K562 (cell line): ENCODE results near the gene CYLD. TPM values are rescaled to one million over a fixed set of nuclear protein-coding genes. Genes with fewer than 3 reads are reported as not detected.

Source experiments
- ATAC-seq: fragments of 200-7000 bp; cut with Tn5 transposase; 3 replicates; pipeline ENCODE4 v1.9.1; 2020; ENCODE audit warnings: moderate library complexity
- BruUV-seq: library from RNA; stranded (reverse); fragments of 400-500 nt; replicated peaks from 2 replicates; lab custom pipeline; 2021; lab: Mats Ljungman, UMichigan
- CTCF ChIA-PET: fragments of 300-600 bp; formaldehyde crosslinking; extraction: SDS; loops from one replicate; lab custom pipeline; 2021; ENCODE audit warnings: low intra/inter-chr PET ratio; lab: Yijun Ruan, JAX
- POLR2A ChIA-PET: fragments of 300-600, 350-650 bp; sonication (Branson Sonifier 250); formaldehyde crosslinking; extraction: SDS; loops from one replicate; lab custom pipeline; 2021; ENCODE audit warnings: antibody characterized with exemption, inconsistent platforms; lab: Yijun Ruan, JAX
- DNase-seq, 4 experiments: peaks; one replicate each; pipeline versions ENCODE4 v3.0.0 to v3.0.0-alpha.2; 2011 to 2018; ENCODE audit warnings: low spot score in 3 of 4, mixed read lengths in 3 of 4; ENCODE audit errors: extremely low read depth in 1 of 4
- FAIRE-seq: peaks from 2 replicates; lab custom pipeline; 2011; peaks lifted over from hg19 to GRCh38; lab: Jason Lieb, UNC
- H2AFZ ChIP-seq: 2 replicates; pipeline ENCODE4 v1.6.0; 2011; ENCODE audit warnings: low read depth, low read length, control low read depth, inconsistent platforms
- H3K27ac ChIP-seq: fragments of 200-600 bp; 3 replicates; pipeline ENCODE4 v1.8.0; 2011; ENCODE audit warnings: low read depth, mild to moderate bottlenecking, control low read depth, inconsistent platforms, low read length, moderate library complexity, mixed read lengths; ENCODE audit errors: extremely low read depth
- H3K27me3 ChIP-seq, 2 experiments: fragments of 300-600 bp in 1 of 2; 2 replicates in 1 of 2; 3 replicates in 1 of 2; pipeline versions ENCODE4 v1.6.0 to v1.8.0; 2011; ENCODE audit warnings: inconsistent platforms in 2 of 2, low read length in 2 of 2, mild to moderate bottlenecking in 1 of 2, mixed read lengths in 1 of 2, moderate library complexity in 1 of 2; ENCODE audit not compliant: control insufficient read depth in 2 of 2, insufficient read depth in 2 of 2
- H3K36me3 ChIP-seq: fragments of 300-600 bp; 3 replicates; pipeline ENCODE4 v1.8.0; 2011; ENCODE audit warnings: mild to moderate bottlenecking, low read length, inconsistent platforms; ENCODE audit not compliant: control insufficient read depth, insufficient read depth
- H3K4me1 ChIP-seq, 2 experiments: fragments of 200-600 bp in 1 of 2; replicated peaks in 1 of 2; 2 replicates in 1 of 2; 3 replicates in 1 of 2; pipeline versions ENCODE4 v1.5.1 to v1.8.0; 2011; ENCODE audit warnings: inconsistent platforms in 2 of 2, low read length in 2 of 2, mild to moderate bottlenecking in 1 of 2, mixed read lengths in 1 of 2, moderate library complexity in 1 of 2; ENCODE audit not compliant: control insufficient read depth in 2 of 2, insufficient read depth in 2 of 2
- H3K4me2 ChIP-seq: 2 replicates; pipeline ENCODE4 v1.6.1; 2011; ENCODE audit warnings: low read length, control low read depth, inconsistent platforms, mixed read lengths; ENCODE audit not compliant: insufficient read depth
- H3K4me3 ChIP-seq: fragments of 200-600 bp; sonication (generic), shearing (Covaris generic); 2 replicates; pipeline ENCODE4 v1.5.1; 2016; ENCODE audit warnings: control low read depth, inconsistent platforms
- H3K79me2 ChIP-seq: fragments of 200-600 bp; 3 replicates; pipeline ENCODE4 v1.8.0; 2011; ENCODE audit warnings: low read length, inconsistent platforms; ENCODE audit not compliant: control insufficient read depth, insufficient read depth
- H3K9ac ChIP-seq, 2 experiments: 2 replicates each; pipeline versions ENCODE4 v1.6.0 to v1.6.1; 2011; ENCODE audit warnings: low read depth in 2 of 2, low read length in 2 of 2, control low read depth in 1 of 2, inconsistent platforms in 1 of 2, mild to moderate bottlenecking in 1 of 2, mixed read lengths in 1 of 2; ENCODE audit not compliant: insufficient read depth in 1 of 2
- H3K9me1 ChIP-seq: one replicate; pipeline ENCODE4 v1.6.0; 2011; ENCODE audit warnings: inconsistent platforms, mild to moderate bottlenecking, low read length, moderate library complexity; ENCODE audit not compliant: control insufficient read depth, insufficient read depth
- H3K9me3 ChIP-seq: replicated peaks from 2 replicates; pipeline ENCODE4 v1.5.1; 2011; ENCODE audit warnings: low read depth, low read length, inconsistent platforms; ENCODE audit not compliant: control insufficient read depth, insufficient read depth
- H4K20me1 ChIP-seq: replicated peaks from 2 replicates; pipeline ENCODE4 v1.6.1; 2011; ENCODE audit warnings: low read length, inconsistent platforms, mixed read lengths; ENCODE audit not compliant: control insufficient read depth, insufficient read depth
- ARID2 ChIP-seq: fragments of 450-650 bp; IDR thresholded peaks from 2 replicates; pipeline ENCODE4 v1.6.1; 2017; ENCODE audit warnings: antibody characterized with exemption, mild to moderate bottlenecking
- CBFA2T2 ChIP-seq: fragments of 450-650 bp; conservative IDR thresholded peaks from 2 replicates; pipeline ENCODE4 v1.6.1; 2017; ENCODE audit warnings: mild to moderate bottlenecking
- DIDO1 ChIP-seq: fragments of 450-650 bp; IDR thresholded peaks from 2 replicates; pipeline ENCODE4 v1.6.1; 2016; ENCODE audit warnings: low read depth, missing biosample characterization, missing genetic modification characterization
- EP300 ChIP-seq: IDR thresholded peaks from 2 replicates; pipeline ENCODE4 v1.6.1; 2012; ENCODE audit warnings: low read length, improper control_type of control experiment
- HMG20B ChIP-seq: fragments of 250-450 bp; sonication (Bioruptor Pico); IDR thresholded peaks from 2 replicates; pipeline ENCODE4 v1.5.0; 2021; ENCODE audit warnings: mild to moderate bottlenecking
- KDM4B ChIP-seq, 2 experiments: fragments of 450-650 bp in 1 of 2; sonication (generic) in 1 of 2; IDR thresholded peaks; 2 replicates each; pipeline ENCODE4 v1.6.1; 2016 to 2017; ENCODE audit warnings: borderline replicate concordance in 2 of 2, antibody characterized with exemption in 1 of 2, low read depth in 1 of 2, mild to moderate bottlenecking in 1 of 2
- LARP7 ChIP-seq: fragments of 450-650 bp; IDR thresholded peaks from 2 replicates; pipeline ENCODE4 v1.6.1; 2016
- MCM5 ChIP-seq: fragments of 450-650 bp; IDR thresholded peaks from 2 replicates; pipeline ENCODE4 v1.6.1; 2016; ENCODE audit warnings: low read depth
- MEIS2 ChIP-seq: fragments of 450-650 bp; IDR thresholded peaks from 2 replicates; pipeline ENCODE4 v1.6.1; 2014; ENCODE audit warnings: mild to moderate bottlenecking; ENCODE audit not compliant: partially characterized antibody
- NFIC ChIP-seq: fragments of 450-650 bp; IDR thresholded peaks from 2 replicates; pipeline ENCODE4 v1.6.1; 2017; ENCODE audit warnings: mild to moderate bottlenecking, inconsistent platforms
- PHF8 ChIP-seq: fragments of 200-600 bp; sonication (generic); IDR thresholded peaks from 2 replicates; pipeline ENCODE4 v1.6.1; 2012; ENCODE audit warnings: mixed run types, mild to moderate bottlenecking, inconsistent platforms, low read length, moderate library complexity, borderline replicate concordance
- POLR2AphosphoS5 ChIP-seq: IDR thresholded peaks from 2 replicates; pipeline ENCODE4 v1.6.1; 2011; ENCODE audit warnings: mild to moderate bottlenecking, low read depth, low read length, moderate library complexity; ENCODE audit not compliant: control insufficient read depth, insufficient read depth
- RBM22 ChIP-seq: fragments of 200-400 bp; formaldehyde crosslinking; IDR thresholded peaks from 2 replicates; pipeline ENCODE4 v1.6.1; 2018; ENCODE audit warnings: low read length, low read depth; ENCODE audit not compliant: poor library complexity, severe bottlenecking
- ZFP1 ChIP-seq: fragments of 450-650 bp; formaldehyde crosslinking; IDR thresholded peaks from 2 replicates; pipeline ENCODE4 v1.4.0; 2020; ENCODE audit warnings: mild to moderate bottlenecking, mixed read lengths
- ZNF124 ChIP-seq: sonication (generic); formaldehyde crosslinking; IDR thresholded peaks from 2 replicates; pipeline ENCODE4 v1.8.1; 2022; ENCODE audit warnings: missing genetic modification reagents
- WGBS: fragments of 100-300 bp; shearing (Covaris generic); methylation state at CpG from one replicate; pipeline ENCODE4 v1.1.6; 2016; ENCODE audit warnings: low coverage, mixed read lengths; ENCODE audit not compliant: insufficient coverage; ENCODE audit errors: missing lambda C conversion rate; 5-methylcytosine and 5-hydroxymethylcytosine counted together
- in situ Hi-C: fragments of 300-500 bp; cut with MboI; formaldehyde crosslinking; loops from 4 replicates; pipeline ENCODE4 v1.15.0; 2018; ENCODE audit warnings: inconsistent platforms, mixed read lengths
- intact Hi-C: fragments of 100-400 bp; cut with micrococcal nuclease; formaldehyde crosslinking; loops from 2 replicates; pipeline ENCODE4 v1.14.2; 2022
- polyA plus RNA-seq, 8 experiments: library from polyadenylated mRNA; depleted of rRNA in 4 of 8; stranded (reverse) in 5 of 8; unstranded in 3 of 8; fragments of >200 nt; fragmentation: Nextera tagmentation in 2 of 8; fragmentation: Illumina TruSeq in 1 of 8; extraction: Ambion mirVana in 2 of 8; extraction: Trizol in 1 of 8; gene quantifications; 2 replicates each; pipeline versions ENCODE4 v1.2.1 to v1.2.3, GENCODE V29; 2011 to 2014; ENCODE audit warnings: inconsistent platforms in 1 of 8, missing spikeins in 1 of 8
- total RNA-seq, 7 experiments: library from RNA; depleted of rRNA in 6 of 7; stranded (reverse); fragments of >200 nt in 6 of 7; fragmentation: Illumina TruSeq in 2 of 7; extraction: Trizol in 2 of 7; gene quantifications; 2 replicates each; pipeline versions ENCODE4 v1.2.1 to v1.2.3, GENCODE V29; 2011 to 2021; ENCODE audit warnings: low replicate concordance in 1 of 7
- TF ChIP-seq, protein P1 (sequence below): IDR thresholded peaks from 2 replicates; pipeline ENCODE4 v1.6.1; 2012; ENCODE audit warnings: low read depth, low read length, improper control_type of control experiment, borderline replicate concordance
- TF ChIP-seq, protein P2 (sequence below): conservative IDR thresholded peaks from 2 replicates; pipeline ENCODE4 v1.6.1; 2011; ENCODE audit warnings: low read depth, mild to moderate bottlenecking, low read length; ENCODE audit not compliant: control insufficient read depth
- TF ChIP-seq, protein P3 (sequence below), 2 experiments: fragments of 450-650 bp; IDR thresholded peaks; 2 replicates each; pipeline ENCODE4 v1.6.1; 2018; ENCODE audit warnings: mild to moderate bottlenecking in 2 of 2, low read depth in 1 of 2; ENCODE audit not compliant: partially characterized antibody in 2 of 2

CYLD gene
- total and polyA plus RNA-seq, 9 of the 15 experiments (the other 6 are each of a cell fraction or from before 2014, with no cell fraction given): 3.4 to 7.4 (median 5.3) TPM

DNA sequence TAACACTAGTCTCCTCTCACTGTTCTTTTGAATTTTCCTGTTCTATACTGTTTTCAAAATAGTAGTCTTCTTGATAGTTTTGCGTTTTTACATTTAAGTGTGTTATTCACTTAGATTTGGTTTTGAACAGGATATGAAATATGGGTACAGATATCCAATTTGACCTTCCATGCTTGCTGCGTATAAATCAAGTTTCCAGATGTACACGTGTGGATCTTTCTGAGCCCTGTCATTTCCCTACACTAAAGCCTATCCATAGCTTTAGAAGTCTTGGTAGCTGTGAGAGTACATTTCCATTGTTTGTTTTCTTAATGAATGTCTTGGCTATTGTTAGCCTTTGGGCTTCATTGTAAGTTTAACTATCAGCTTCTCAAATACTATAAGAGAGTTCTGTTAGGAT is 20.4 kb downstream of the CYLD start:
- Histone ChIP-seq H3K79me2 (no peaks in the 10 kb centered on the region), H3K27me3 (no peaks in the 10 kb centered on the region), H3K4me3 (no peak overlapping the region), H4K20me1 (no peaks in the 10 kb centered on the region), H3K4me1 (peaks cover 0 to 4% of the 10 kb centered on the region in 2 experiments; a peak in 1 of 5 replicates), H3K9me1 (no peaks in the 10 kb centered on the region), H3K9me3 (no peaks in the 10 kb centered on the region), H2AFZ (no peak overlapping the region), H3K27ac (no peak overlapping the region), H3K4me2 (no peak overlapping the region), H3K9ac (no peak overlapping the region), H3K36me3 (no peaks in the 10 kb centered on the region)
- POLR2A ChIA-PET: no interaction called here
- intact Hi-C loops (no loop called here), in situ Hi-C loops (no loop called here)
- CTCF ChIA-PET: no interaction called here
- 41% methylated on average over 3 of the region's 3 CpGs for WGBS
- FAIRE-seq (no peak), DNase-seq (no peak), ATAC-seq (no peak)
- TF ChIP-seq POLR2AphosphoS5: no peak
- no peak for TF ChIP-seq MCM5
- no peak for TF ChIP-seq ZNF124 (CRISPR knock-in tag)
- TF ChIP-seq CBFA2T2: no peak
- no peak for TF ChIP-seq EP300
- TF ChIP-seq MEIS2: no peak
- TF ChIP-seq ZFP1 (CRISPR knock-in tag): no peak
- TF ChIP-seq, protein P1, sequence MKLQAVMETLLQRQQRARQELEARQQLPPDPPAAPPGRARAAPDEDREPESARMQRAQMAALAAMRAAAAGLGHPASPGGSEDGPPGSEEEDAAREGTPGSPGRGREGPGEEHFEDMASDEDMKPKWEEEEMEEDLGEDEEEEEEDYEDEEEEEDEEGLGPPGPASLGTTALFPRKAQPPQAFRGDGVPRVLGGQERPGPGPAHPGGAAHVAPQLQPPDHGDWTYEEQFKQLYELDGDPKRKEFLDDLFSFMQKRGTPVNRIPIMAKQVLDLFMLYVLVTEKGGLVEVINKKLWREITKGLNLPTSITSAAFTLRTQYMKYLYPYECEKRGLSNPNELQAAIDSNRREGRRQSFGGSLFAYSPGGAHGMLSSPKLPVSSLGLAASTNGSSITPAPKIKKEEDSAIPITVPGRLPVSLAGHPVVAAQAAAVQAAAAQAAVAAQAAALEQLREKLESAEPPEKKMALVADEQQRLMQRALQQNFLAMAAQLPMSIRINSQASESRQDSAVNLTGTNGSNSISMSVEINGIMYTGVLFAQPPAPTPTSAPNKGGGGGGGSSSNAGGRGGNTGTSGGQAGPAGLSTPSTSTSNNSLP: no peak
- no peak for TF ChIP-seq NFIC
- no peak for TF ChIP-seq DIDO1 (tag)
- TF ChIP-seq ARID2: no peak
- TF ChIP-seq LARP7: no peak
- TF ChIP-seq, protein P2, sequence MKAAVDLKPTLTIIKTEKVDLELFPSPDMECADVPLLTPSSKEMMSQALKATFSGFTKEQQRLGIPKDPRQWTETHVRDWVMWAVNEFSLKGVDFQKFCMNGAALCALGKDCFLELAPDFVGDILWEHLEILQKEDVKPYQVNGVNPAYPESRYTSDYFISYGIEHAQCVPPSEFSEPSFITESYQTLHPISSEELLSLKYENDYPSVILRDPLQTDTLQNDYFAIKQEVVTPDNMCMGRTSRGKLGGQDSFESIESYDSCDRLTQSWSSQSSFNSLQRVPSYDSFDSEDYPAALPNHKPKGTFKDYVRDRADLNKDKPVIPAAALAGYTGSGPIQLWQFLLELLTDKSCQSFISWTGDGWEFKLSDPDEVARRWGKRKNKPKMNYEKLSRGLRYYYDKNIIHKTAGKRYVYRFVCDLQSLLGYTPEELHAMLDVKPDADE: no peak
- TF ChIP-seq, protein P3, sequence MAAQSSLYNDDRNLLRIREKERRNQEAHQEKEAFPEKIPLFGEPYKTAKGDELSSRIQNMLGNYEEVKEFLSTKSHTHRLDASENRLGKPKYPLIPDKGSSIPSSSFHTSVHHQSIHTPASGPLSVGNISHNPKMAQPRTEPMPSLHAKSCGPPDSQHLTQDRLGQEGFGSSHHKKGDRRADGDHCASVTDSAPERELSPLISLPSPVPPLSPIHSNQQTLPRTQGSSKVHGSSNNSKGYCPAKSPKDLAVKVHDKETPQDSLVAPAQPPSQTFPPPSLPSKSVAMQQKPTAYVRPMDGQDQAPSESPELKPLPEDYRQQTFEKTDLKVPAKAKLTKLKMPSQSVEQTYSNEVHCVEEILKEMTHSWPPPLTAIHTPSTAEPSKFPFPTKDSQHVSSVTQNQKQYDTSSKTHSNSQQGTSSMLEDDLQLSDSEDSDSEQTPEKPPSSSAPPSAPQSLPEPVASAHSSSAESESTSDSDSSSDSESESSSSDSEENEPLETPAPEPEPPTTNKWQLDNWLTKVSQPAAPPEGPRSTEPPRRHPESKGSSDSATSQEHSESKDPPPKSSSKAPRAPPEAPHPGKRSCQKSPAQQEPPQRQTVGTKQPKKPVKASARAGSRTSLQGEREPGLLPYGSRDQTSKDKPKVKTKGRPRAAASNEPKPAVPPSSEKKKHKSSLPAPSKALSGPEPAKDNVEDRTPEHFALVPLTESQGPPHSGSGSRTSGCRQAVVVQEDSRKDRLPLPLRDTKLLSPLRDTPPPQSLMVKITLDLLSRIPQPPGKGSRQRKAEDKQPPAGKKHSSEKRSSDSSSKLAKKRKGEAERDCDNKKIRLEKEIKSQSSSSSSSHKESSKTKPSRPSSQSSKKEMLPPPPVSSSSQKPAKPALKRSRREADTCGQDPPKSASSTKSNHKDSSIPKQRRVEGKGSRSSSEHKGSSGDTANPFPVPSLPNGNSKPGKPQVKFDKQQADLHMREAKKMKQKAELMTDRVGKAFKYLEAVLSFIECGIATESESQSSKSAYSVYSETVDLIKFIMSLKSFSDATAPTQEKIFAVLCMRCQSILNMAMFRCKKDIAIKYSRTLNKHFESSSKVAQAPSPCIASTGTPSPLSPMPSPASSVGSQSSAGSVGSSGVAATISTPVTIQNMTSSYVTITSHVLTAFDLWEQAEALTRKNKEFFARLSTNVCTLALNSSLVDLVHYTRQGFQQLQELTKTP (IDR thresholded peaks at IDR 0.05; ENCODE audit: low read depth in 1 of 2, partially characterized antibody in 2 of 2): no peak
- no peak for TF ChIP-seq HMG20B
- no peak for TF ChIP-seq PHF8
- no peak for TF ChIP-seq KDM4B (IDR thresholded peaks at IDR 0.05; ENCODE audit: borderline replicate concordance in 2 of 2, low read depth in 1 of 2)
- TF ChIP-seq RBM22: no peak
- BruUV-seq: no TSS peak
